ENCODE data around the gene BLOC1S2. TPM values are rescaled to one million over a fixed set of nuclear protein-coding genes. Genes with fewer than 3 reads are reported as not detected.
A peak's percentile ranks its signal among the peaks of the same experiment; 100 is the strongest.

BLOC1S2 gene
- total and polyA plus RNA-seq, 2 experiments from 2014 or later = 56.7 to 97.6 TPM

GRCh38 chr10:100325158-100325557, 38.7 kb upstream of the BLOC1S2 start:
- no peaks in the 10 kb centered on the region for H3K36me3 ChIP-seq (ENCODE audit: low read depth)
- H3K9me2 ChIP-seq (ENCODE audit: insufficient read depth) = no peaks in the 10 kb centered on the region
- peaks cover 54% of the 10 kb centered on the region for H3K27me3 ChIP-seq (replicated peaks; ENCODE audit: insufficient read depth)
- WGBS, 2 experiments (ENCODE audit: low coverage in 1 of 2, low lambda C conversion rate in 2 of 2, missing lambda C conversion rate in 2 of 2) = 46 to 47% methylated on average over 7 of the region's 7 CpGs
- peaks cover 7% of the 10 kb centered on the region; the same call in 1 of the 2 replicates for H3K4me1 ChIP-seq (ENCODE audit: insufficient read depth)
- H3K79me2 ChIP-seq (ENCODE audit: insufficient read depth) = no peaks in the 10 kb centered on the region
- no peak overlapping the region for H3K9ac ChIP-seq
- H3F3A ChIP-seq (ENCODE audit: insufficient read depth) = peaks cover 10% of the 10 kb centered on the region; the same call in 1 of the 2 replicates
- no peaks in the 10 kb centered on the region for H3K9me3 ChIP-seq (ENCODE audit: low read depth)
- in situ Hi-C loops (cut with MboI) = loop anchor here (25.0 kb wide), 1 partner anchor 562 kb away; no protein-coding TSS in a partner anchor
- H4K20me1 ChIP-seq (ENCODE audit: insufficient read depth) = no peaks in the 10 kb centered on the region
- H3K4me2 ChIP-seq (ENCODE audit: unreplicated experiment) = no peak overlapping the region
- DNase-seq = peak; percentile 26
- H3K4me3 ChIP-seq = no peak overlapping the region
- H2AFZ ChIP-seq = no peak overlapping the region
- no peak overlapping the region for H3K27ac ChIP-seq
- no peak for TF ChIP-seq EZH2 (IDR thresholded peaks at IDR 0.05; ENCODE audit: insufficient read depth, poor library complexity, severe bottlenecking)
- no peak for TF ChIP-seq EZH2phosphoT487 (IDR thresholded peaks at IDR 0.05; ENCODE audit: insufficient read depth, low read depth)

- Histone ChIP-seq H3K4me2 (ENCODE audit: unreplicated experiment) (no peak overlapping the region), H3K9ac (no peak overlapping the region), H3K9me2 (ENCODE audit: insufficient read depth) (no peaks in the 10 kb centered on the region), H2AFZ (no peak overlapping the region), H3K4me3 (no peak overlapping the region), H3K36me3 (ENCODE audit: low read depth) (no peaks in the 10 kb centered on the region), H3K4me1 (ENCODE audit: insufficient read depth) (no peaks in the 10 kb centered on the region), H3K9me3 (ENCODE audit: low read depth) (no peaks in the 10 kb centered on the region), H3K27ac (no peak overlapping the region), H3F3A (ENCODE audit: insufficient read depth) (no peaks in the 10 kb centered on the region), H3K79me2 (ENCODE audit: insufficient read depth) (no peaks in the 10 kb centered on the region), H4K20me1 (ENCODE audit: insufficient read depth) (no peaks in the 10 kb centered on the region), H3K27me3 (replicated peaks; ENCODE audit: insufficient read depth) (peaks cover 31% of the 10 kb centered on the region)
- in situ Hi-C loops (cut with MboI) = no loop called here
- no peak for DNase-seq
- TF ChIP-seq EZH2phosphoT487 (IDR thresholded peaks at IDR 0.05; ENCODE audit: insufficient read depth, low read depth) (no peak), EZH2 (IDR thresholded peaks at IDR 0.05; ENCODE audit: insufficient read depth, poor library complexity, severe bottlenecking) (no peak)
- whole genome bisulfite sequencing, 2 experiments (ENCODE audit: low coverage in 1 of 2, low lambda C conversion rate in 2 of 2, missing lambda C conversion rate in 2 of 2) = 47% methylated on average over 1 of the region's 1 CpG
These were observed 33.4 kb upstream of the BLOC1S2 start for GRCh38 chr10:100319707-100320402.

- H3F3A ChIP-seq (ENCODE audit: insufficient read depth) = no peaks in the 10 kb centered on the region
- H4K20me1 ChIP-seq (ENCODE audit: insufficient read depth) = no peaks in the 10 kb centered on the region
- no peaks in the 10 kb centered on the region for H3K9me2 ChIP-seq (ENCODE audit: insufficient read depth)
- TF ChIP-seq EZH2phosphoT487 (IDR thresholded peaks at IDR 0.05; ENCODE audit: insufficient read depth, low read depth) (no peak), EZH2 (IDR thresholded peaks at IDR 0.05; ENCODE audit: insufficient read depth, poor library complexity, severe bottlenecking) (no peak)
- H3K27ac ChIP-seq = no peak overlapping the region
- H3K27me3 ChIP-seq (replicated peaks; ENCODE audit: insufficient read depth) = peaks cover 34% of the 10 kb centered on the region
- in situ Hi-C loops (cut with MboI) = no loop called here
- H3K4me1 ChIP-seq (ENCODE audit: insufficient read depth) = no peaks in the 10 kb centered on the region
- 49 to 54% methylated on average over 4 of the region's 4 CpGs for WGBS, 2 experiments (ENCODE audit: low coverage in 1 of 2, low lambda C conversion rate in 2 of 2, missing lambda C conversion rate in 2 of 2)
- no peak for DNase-seq
- no peaks in the 10 kb centered on the region for H3K9me3 ChIP-seq (ENCODE audit: low read depth)
- no peak overlapping the region for H3K9ac ChIP-seq
- no peak overlapping the region for H3K4me3 ChIP-seq
- no peak overlapping the region for H3K4me2 ChIP-seq (ENCODE audit: unreplicated experiment)
- no peak overlapping the region for H2AFZ ChIP-seq
- no peaks in the 10 kb centered on the region for H3K79me2 ChIP-seq (ENCODE audit: insufficient read depth)
- H3K36me3 ChIP-seq (ENCODE audit: low read depth) = no peaks in the 10 kb centered on the region
These were observed 31.7 kb upstream of the BLOC1S2 start for GRCh38 chr10:100318207-100318606.

GRCh38 chr10:100315615-100316014, 29.1 kb upstream of the BLOC1S2 start:
- Histone ChIP-seq H3K36me3 (ENCODE audit: low read depth) (no peaks in the 10 kb centered on the region), H4K20me1 (ENCODE audit: insufficient read depth) (no peaks in the 10 kb centered on the region), H3K9me3 (ENCODE audit: low read depth) (no peaks in the 10 kb centered on the region), H3K9me2 (ENCODE audit: insufficient read depth) (no peaks in the 10 kb centered on the region), H3K4me1 (ENCODE audit: insufficient read depth) (no peaks in the 10 kb centered on the region), H3K9ac (no peak overlapping the region), H3K27ac (no peak overlapping the region), H3K27me3 (replicated peaks; ENCODE audit: insufficient read depth) (peaks cover 40% of the 10 kb centered on the region), H3F3A (ENCODE audit: insufficient read depth) (no peaks in the 10 kb centered on the region), H3K79me2 (ENCODE audit: insufficient read depth) (no peaks in the 10 kb centered on the region), H3K4me3 (no peak overlapping the region), H3K4me2 (ENCODE audit: unreplicated experiment) (no peak overlapping the region), H2AFZ (no peak overlapping the region)
- DNase-seq = no peak
- in situ Hi-C loops (cut with MboI) = no loop called here
- 51 to 53% methylated on average over 4 of the region's 4 CpGs for WGBS, 2 experiments (ENCODE audit: low coverage in 1 of 2, low lambda C conversion rate in 2 of 2, missing lambda C conversion rate in 2 of 2)
- TF ChIP-seq EZH2 (IDR thresholded peaks at IDR 0.05; ENCODE audit: insufficient read depth, poor library complexity, severe bottlenecking) (no peak), EZH2phosphoT487 (IDR thresholded peaks at IDR 0.05; ENCODE audit: insufficient read depth, low read depth) (no peak)

All from GM23248 (cell line).